ENCODE measurements around the gene OGFOD3.

- TF ChIP-seq CTCF (IDR thresholded peaks at IDR 0.05; ENCODE audit: poor library complexity) (no peak), EZH2phosphoT487 (IDR thresholded peaks at IDR 0.05; ENCODE audit: low read depth, severe bottlenecking, unreplicated experiment) (no peak), EZH2 (IDR thresholded peaks at IDR 0.05; ENCODE audit: borderline replicate concordance) (no peak)
These were observed 20.9 kb upstream of the OGFOD3 start for GRCh38 chr17:82439194-82439828.

Data from hepatocyte (in vitro differentiated cells).